HepG2 (cell line): ENCODE data around the gene C2CD4A.

ENCODE experiments used
- CHD2 ChIP-seq: IDR thresholded peaks from 2 replicates; pipeline ENCODE4 v1.6.1; 2011; ENCODE audit warnings: low read depth, low read length, improper control_type of control experiment
- NCOR1 ChIP-seq: fragments of 200-600 bp; sonication (generic); IDR thresholded peaks from 2 replicates; pipeline ENCODE4 v1.7.0; 2017; ENCODE audit warnings: antibody characterized with exemption, low read length, borderline replicate concordance

- TF ChIP-seq NCOR1 (no peak), CHD2 (no peak)
Observed at GRCh38 chr15:62046078-62046743, 20.6 kb upstream of the C2CD4A start.
